Endodermal cell (in vitro differentiated cells): Measurements from ENCODE around the gene GPHN. TPM values are rescaled to one million over a fixed set of nuclear protein-coding genes. Genes with fewer than 3 reads are reported as not detected.

Source experiments
- DNase-seq: peaks from one replicate; pipeline ENCODE4 v3.0.0-alpha.2; 2017
- H3K27ac ChIP-seq: 2 replicates; pipeline ENCODE4 v1.5.1; 2013; ENCODE audit warnings: mild to moderate bottlenecking, low read depth, low read length, moderate library complexity
- H3K27me3 ChIP-seq: 2 replicates; pipeline ENCODE4 v1.6.1; 2013; ENCODE audit warnings: mild to moderate bottlenecking, low read length, moderate library complexity; ENCODE audit not compliant: insufficient read depth, control insufficient read depth, poor library complexity, severe bottlenecking
- H3K36me3 ChIP-seq: 2 replicates; pipeline ENCODE4 v1.7.0; 2013; ENCODE audit warnings: mild to moderate bottlenecking, low read length, moderate library complexity; ENCODE audit not compliant: control insufficient read depth, insufficient read depth
- H3K4me1 ChIP-seq: one replicate; pipeline ENCODE4 v1.7.0; 2013; ENCODE audit warnings: low read length; ENCODE audit not compliant: control insufficient read depth, insufficient read depth
- H3K4me3 ChIP-seq: 2 replicates; pipeline ENCODE4 v1.5.1; 2013; ENCODE audit warnings: mild to moderate bottlenecking, low read length, moderate library complexity
- H3K9ac ChIP-seq: 2 replicates; pipeline ENCODE4 v1.6.1; 2013; ENCODE audit warnings: mild to moderate bottlenecking, low read length, moderate library complexity; ENCODE audit not compliant: poor library complexity, severe bottlenecking; ENCODE audit errors: extremely low read depth
- H3K9me3 ChIP-seq: 2 replicates; pipeline ENCODE4 v1.6.1; 2013; ENCODE audit warnings: mild to moderate bottlenecking, low read length, moderate library complexity; ENCODE audit not compliant: control insufficient read depth
- H3K27ac Mint-ChIP-seq: 2 replicates; pipeline ENCODE4 v1.8.0; 2020; ENCODE audit warnings: mixed read lengths
- H3K27me3 Mint-ChIP-seq: 2 replicates; pipeline ENCODE4 v1.8.0; 2021; ENCODE audit warnings: mild to moderate bottlenecking, mixed read lengths; ENCODE audit not compliant: insufficient read depth
- H3K36me3 Mint-ChIP-seq: 2 replicates; pipeline ENCODE4 v1.8.0; 2020; ENCODE audit warnings: low read depth, mixed read lengths
- H3K4me1 Mint-ChIP-seq: 2 replicates; pipeline ENCODE4 v1.8.0; 2020; ENCODE audit warnings: mixed read lengths
- H3K4me3 Mint-ChIP-seq: 2 replicates; pipeline ENCODE4 v1.8.0; 2020; ENCODE audit warnings: mild to moderate bottlenecking, moderate library complexity, mixed read lengths
- H3K9me3 Mint-ChIP-seq: 2 replicates; pipeline ENCODE4 v1.8.0; 2020; ENCODE audit warnings: mild to moderate bottlenecking, mixed read lengths
- CTCF ChIP-seq: fragments of 200-600 bp; sonication (generic); conservative IDR thresholded peaks from 2 replicates; pipeline ENCODE4 v1.5.0; 2021; ENCODE audit warnings: antibody characterized with exemption, mild to moderate bottlenecking
- WGBS, 2 experiments: methylation state at CpG; one replicate each; pipeline versions ENCODE4 v1.1.5 to v1.1.7; 2013; ENCODE audit warnings: missing lambda C conversion rate in 2 of 2, mixed read lengths in 1 of 2; ENCODE audit not compliant: insufficient coverage in 1 of 2, insufficient read length in 1 of 2; 5-methylcytosine and 5-hydroxymethylcytosine counted together
- total RNA-seq, 2 donors: library from RNA; stranded (reverse); fragmentation: NEBNext Ultra II Directional in 1 of 2; extraction: Animal tissue kit (Norgen Biotek cat#: 25700) in 1 of 2; gene quantifications; 2 replicates in 1 of 2; 3 replicates in 1 of 2; pipeline ENCODE4 v1.2.1, GENCODE V29; 2021

Gene GPHN
- total RNA-seq, 2 donors from 2014 or later: 12.4 to 15.0 TPM

- 100% methylated on average over 1 of the region's 1 CpG; no CpG with 5 or more reads in 1 of the 2 experiments for whole genome bisulfite sequencing, 2 experiments
- H3K9me3 ChIP-seq: peaks cover 21% of the 10 kb centered on the region
- no peaks in the 10 kb centered on the region for H3K27me3 ChIP-seq
- no peak overlapping the region for H3K9ac ChIP-seq
- H3K36me3 ChIP-seq: peaks cover 6% of the 10 kb centered on the region
- Mint-ChIP-seq H3K36me3 (peaks cover under 1% of the 10 kb centered on the region), H3K27me3 (no peaks in the 10 kb centered on the region), H3K4me3 (no peak overlapping the region), H3K27ac (no peak overlapping the region), H3K9me3 (peaks cover 5% of the 10 kb centered on the region), H3K4me1 (no peaks in the 10 kb centered on the region)
- no peaks in the 10 kb centered on the region for H3K4me1 ChIP-seq
- H3K27ac ChIP-seq: no peak overlapping the region
- TF ChIP-seq CTCF: no peak
- DNase-seq: no peak
- no peak overlapping the region for H3K4me3 ChIP-seq
These were observed 600.3 kb downstream of the GPHN start for GRCh38 chr14:67108230-67108629.

- TF ChIP-seq CTCF: no peak
- Histone ChIP-seq H3K4me1 (no peaks in the 10 kb centered on the region), H3K36me3 (peaks cover 6% of the 10 kb centered on the region), H3K4me3 (no peak overlapping the region), H3K9ac (no peak overlapping the region), H3K27me3 (no peaks in the 10 kb centered on the region), H3K27ac (no peak overlapping the region), H3K9me3 (peaks cover 6% of the 10 kb centered on the region)
- 100% methylated on average over 1 of the region's 1 CpG; no CpG with 5 or more reads in 1 of the 2 experiments for WGBS, 2 experiments
- Mint-ChIP-seq H3K4me1 (no peaks in the 10 kb centered on the region), H3K9me3 (no peaks in the 10 kb centered on the region), H3K4me3 (no peak overlapping the region), H3K27me3 (no peaks in the 10 kb centered on the region), H3K36me3 (no peaks in the 10 kb centered on the region), H3K27ac (no peak overlapping the region)
- DNase-seq: no peak
These were observed 603.1 kb downstream of the GPHN start for GRCh38 chr14:67111022-67111421.

DNA sequence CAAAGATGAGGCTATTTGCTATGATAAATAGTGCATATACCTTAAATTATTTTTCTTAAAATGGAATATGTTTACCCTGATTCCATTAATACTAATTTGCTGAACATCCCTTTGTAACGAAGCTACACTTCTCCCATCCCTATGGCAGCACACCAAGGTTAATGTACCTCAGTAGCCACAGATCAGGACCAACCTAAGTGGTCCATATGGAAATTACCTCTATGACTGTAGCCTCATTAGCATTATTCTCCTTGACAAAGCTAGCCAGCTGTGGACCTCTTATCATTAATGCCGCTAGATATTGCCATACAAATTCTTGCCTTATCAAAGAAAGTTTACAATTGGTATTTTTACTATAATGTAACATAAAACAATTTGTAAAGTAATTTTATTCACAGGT lies 604.4 kb downstream of the GPHN start:
- H3K4me3 ChIP-seq: no peak overlapping the region
- Mint-ChIP-seq H3K27ac (no peak overlapping the region), H3K4me1 (peaks cover 6% of the 10 kb centered on the region), H3K9me3 (no peaks in the 10 kb centered on the region), H3K27me3 (no peaks in the 10 kb centered on the region), H3K36me3 (no peaks in the 10 kb centered on the region), H3K4me3 (no peak overlapping the region)
- no peak for TF ChIP-seq CTCF
- WGBS, 2 experiments: 80 to 92% methylated on average over 1 to 2 of the region's 2 CpGs
- H3K36me3 ChIP-seq: peaks cover 6% of the 10 kb centered on the region
- no peaks in the 10 kb centered on the region for H3K9me3 ChIP-seq
- H3K4me1 ChIP-seq: no peaks in the 10 kb centered on the region
- H3K27ac ChIP-seq: no peak overlapping the region
- H3K27me3 ChIP-seq: no peaks in the 10 kb centered on the region
- no peak overlapping the region for H3K9ac ChIP-seq
- no peak for DNase-seq
